ENCODE results near the gene CCDC91. TPM values are rescaled to one million over a fixed set of nuclear protein-coding genes. Genes with fewer than 3 reads are reported as not detected.

The CCDC91 gene
- total and polyA plus RNA-seq, 9 of the 15 experiments (the other 6 are each of a cell fraction or from before 2014, with no cell fraction given): 10.1 to 31.1 (median 26.3) TPM

- no peaks in the 10 kb centered on the region for H3K4me1 ChIP-seq (replicated peaks in 1 of 2; ENCODE audit: control insufficient read depth in 2 of 2, insufficient read depth in 2 of 2, low read length in 2 of 2)
- no TSS peak for BruUV-seq (replicated peaks)
- H3K79me2 ChIP-seq (ENCODE audit: control insufficient read depth, insufficient read depth, low read length): no peaks in the 10 kb centered on the region
- in situ Hi-C loops (cut with MboI): no loop called here
- H2AFZ ChIP-seq (ENCODE audit: low read depth, low read length): no peak overlapping the region
- no peaks in the 10 kb centered on the region for H3K27me3 ChIP-seq (ENCODE audit: control insufficient read depth in 2 of 2, insufficient read depth in 2 of 2, low read length in 2 of 2)
- no peaks in the 10 kb centered on the region for H3K36me3 ChIP-seq (ENCODE audit: control insufficient read depth, insufficient read depth, low read length)
- no peak for FAIRE-seq
- ATAC-seq: no peak
- H3K9ac ChIP-seq (ENCODE audit: insufficient read depth in 1 of 2, low read depth in 2 of 2, low read length in 2 of 2): no peak overlapping the region
- no peak overlapping the region for H3K4me3 ChIP-seq
- intact Hi-C loops (cut with micrococcal nuclease): no loop called here
- ChIA-PET CTCF (ENCODE audit: low intra/inter-chr PET ratio) (no interaction called here), POLR2A (no interaction called here)
- no peaks in the 10 kb centered on the region for H3K9me3 ChIP-seq (replicated peaks; ENCODE audit: control insufficient read depth, insufficient read depth, low read depth, low read length)
- H4K20me1 ChIP-seq (replicated peaks; ENCODE audit: control insufficient read depth, insufficient read depth, low read length): no peaks in the 10 kb centered on the region
- H3K9me1 ChIP-seq (ENCODE audit: control insufficient read depth, insufficient read depth, low read length): no peaks in the 10 kb centered on the region
- 53% methylated on average over 3 of the region's 3 CpGs for WGBS (ENCODE audit: insufficient coverage, low coverage, missing lambda C conversion rate)
- H3K27ac ChIP-seq (ENCODE audit: extremely low read depth, low read depth, low read length): no peak overlapping the region
- no peak for TF ChIP-seq TBL1XR1 (IDR thresholded peaks at IDR 0.05; ENCODE audit: low read length in 2 of 2)
- no peak for TF ChIP-seq RBM15 (IDR thresholded peaks at IDR 0.05; ENCODE audit: insufficient read depth, low read length)
- TF ChIP-seq NFYB (IDR thresholded peaks at IDR 0.05; ENCODE audit: extremely low read depth, insufficient read length): peak; percentile 5
- DNase-seq (ENCODE audit: extremely low read depth in 1 of 4, low spot score in 3 of 4): no peak
- H3K4me2 ChIP-seq (ENCODE audit: insufficient read depth, low read length): no peak overlapping the region
These were observed 317.6 kb downstream of the CCDC91 start for GRCh38 chr12:28507867-28508266.

- Histone ChIP-seq H3K27ac (ENCODE audit: extremely low read depth, low read depth, low read length) (no peak overlapping the region), H3K79me2 (ENCODE audit: control insufficient read depth, insufficient read depth, low read length) (no peaks in the 10 kb centered on the region), H3K4me1 (replicated peaks in 1 of 2; ENCODE audit: control insufficient read depth in 2 of 2, insufficient read depth in 2 of 2, low read length in 2 of 2) (no peaks in the 10 kb centered on the region), H2AFZ (ENCODE audit: low read depth, low read length) (no peak overlapping the region), H3K9me3 (replicated peaks; ENCODE audit: control insufficient read depth, insufficient read depth, low read depth, low read length) (no peaks in the 10 kb centered on the region), H4K20me1 (replicated peaks; ENCODE audit: control insufficient read depth, insufficient read depth, low read length) (no peaks in the 10 kb centered on the region), H3K9me1 (ENCODE audit: control insufficient read depth, insufficient read depth, low read length) (no peaks in the 10 kb centered on the region), H3K36me3 (ENCODE audit: control insufficient read depth, insufficient read depth, low read length) (no peaks in the 10 kb centered on the region), H3K4me3 (no peak overlapping the region), H3K27me3 (ENCODE audit: control insufficient read depth in 2 of 2, insufficient read depth in 2 of 2, low read length in 2 of 2) (no peaks in the 10 kb centered on the region), H3K9ac (ENCODE audit: insufficient read depth in 1 of 2, low read depth in 2 of 2, low read length in 2 of 2) (no peak overlapping the region), H3K4me2 (ENCODE audit: insufficient read depth, low read length) (no peak overlapping the region)
- intact Hi-C loops (cut with micrococcal nuclease) (no loop called here), in situ Hi-C loops (cut with MboI) (no loop called here)
- POLR2A ChIA-PET: no interaction called here
- TF ChIP-seq RHOXF2B (CRISPR knock-in tag; conservative IDR thresholded peaks at IDR 0.05): no peak
- DNase-seq (ENCODE audit: extremely low read depth in 1 of 4, low spot score in 3 of 4): no peak
- ATAC-seq: no peak
- no TSS peak for BruUV-seq (replicated peaks)
- CTCF ChIA-PET (ENCODE audit: low intra/inter-chr PET ratio): no interaction called here
- 56% methylated on average over 6 of the region's 6 CpGs for WGBS (ENCODE audit: insufficient coverage, low coverage, missing lambda C conversion rate)
- FAIRE-seq: no peak
These were observed 322.1 kb downstream of the CCDC91 start for GRCh38 chr12:28512406-28512805.
